Heart right ventricle (tissue), 16 donors: ENCODE results near the gene CYP4B1. TPM values are rescaled to one million over a fixed set of nuclear protein-coding genes. Genes with fewer than 3 reads are reported as not detected.
"Not testable (repeated sequence)": the region's sequence is repeated elsewhere in the genome, so short reads cannot be mapped to it uniquely, and the experiment has no call there.

Source experiments
- ATAC-seq, 8 donors: fragments of 200-7000 bp; cut with Tn5 transposase; one replicate each; pipeline ENCODE4 v1.9.1; 2020; ENCODE audit warnings: mild to moderate bottlenecking in 8 of 8, moderate library complexity in 8 of 8, moderate number of reproducible peaks in 1 of 8
- DNase-seq, 2 donors: peaks; one replicate each; pipeline ENCODE4 v3.0.0-alpha.2; 2020
- H3K27ac ChIP-seq, 10 donors: fragments of 200-600 bp; sonication (generic) in 2 of 10; one replicate each; pipeline versions ENCODE4 v1.5.0 to v1.8.0; 2020 to 2022; ENCODE audit warnings: mild to moderate bottlenecking in 3 of 10
- H3K27me3 ChIP-seq, 7 donors: fragments of 200-600 bp; one replicate each; pipeline ENCODE4 v1.8.0; 2021 to 2022; ENCODE audit warnings: mild to moderate bottlenecking in 2 of 7
- H3K36me3 ChIP-seq, 9 donors: fragments of 200-600 bp; sonication (generic) in 1 of 9; one replicate each; pipeline versions ENCODE4 v1.5.0 to v1.8.0; 2020 to 2022; ENCODE audit warnings: mild to moderate bottlenecking in 2 of 9
- H3K4me1 ChIP-seq, 9 donors: fragments of 200-600 bp; sonication (generic) in 1 of 9; one replicate each; pipeline versions ENCODE4 v1.5.0 to v1.8.0; 2020 to 2022; ENCODE audit warnings: mild to moderate bottlenecking in 4 of 9
- H3K4me3 ChIP-seq, 10 donors: fragments of 200-600 bp; sonication (generic) in 2 of 10; one replicate each; pipeline versions ENCODE4 v1.5.0 to v1.8.0; 2020 to 2022; ENCODE audit warnings: mild to moderate bottlenecking in 7 of 10, moderate library complexity in 2 of 10
- H3K9me3 ChIP-seq, 11 donors: fragments of 200-600 bp in 10 of 11; sonication (generic) in 2 of 11; one replicate each; pipeline versions ENCODE4 v1.5.0 to v1.8.0; 2013 to 2022; ENCODE audit warnings: mild to moderate bottlenecking in 2 of 11, control low read depth in 1 of 11, moderate library complexity in 1 of 11
- CTCF ChIP-seq, 9 donors: fragments of 200-600 bp; sonication (generic) in 2 of 9; IDR thresholded peaks; one replicate each; pipeline versions ENCODE4 v1.5.0 to v1.8.0; 2021 to 2022; ENCODE audit warnings: antibody characterized with exemption in 9 of 9, mild to moderate bottlenecking in 5 of 9, moderate library complexity in 1 of 9
- WGBS, 2 donors: extraction: QIAGEN DNeasy Blood & Tissue Kit; methylation state at CpG; one replicate each; pipeline ENCODE4 v1.1.7; 2013; ENCODE audit warnings: inconsistent platforms in 1 of 2; 5-methylcytosine and 5-hydroxymethylcytosine counted together
- intact Hi-C, 10 donors: fragments of 100-400 bp; cut with DNase I; formaldehyde crosslinking; loops; one replicate each; pipeline versions ENCODE4 v1.11.1 to v1.14.2; 2022
- polyA plus RNA-seq, 2 donors: library from polyadenylated mRNA; stranded (reverse); fragments of 200-250 nt; gene quantifications; one replicate each; pipeline ENCODE4 v1.2.3, GENCODE V29; 2013
- total RNA-seq, 10 donors: library from RNA; stranded (reverse); fragmentation: NEBNext Ultra II Directional in 3 of 10; extraction: Animal tissue kit (Norgen Biotek cat#: 25700) in 3 of 10; gene quantifications; one replicate each; pipeline versions ENCODE4 v1.2.1 to v1.2.4, GENCODE V29; 2021 to 2023
- donor health status: Arrhythmogenic right ventricular cardiomyopathy.
- donor health status: ischemic (EF 13 %, LVEDD 7.1; RV severe dilation, severe dysfunction).
- donor health status: healthy with polysubstance abuse.
- donor health status: DM: no; HTN: yes; CAD: no.
- donor health status: DM: no; HTN: no; CAD: no.
- donor health status: ischemic (EF 25% LVEDD 6.9; RV normal size, moderate dysfunction).
- donor health status: ischemic (EF 25% LVEDD 5.7; RV mildly dilated, moderate dysfunction).
- donor health status: healthy.
- donor health status: DM: yes; HTN: yes; CAD: no.
- donor health status: Ischemic cardiomyopathy.
- donor health status: ischemic (EF 35%, LVEDD 5.7; RV mildly dilated, moderate dysfunction).
- donor health status: nonischemic (EF 11% LVEDD 7.7; RV severe dilation, severe dysfunction).
- donor health status: DM: yes; HTN: yes; CAD: no.
- donor health status: PGD.
- donor health status: ischemic (EF 29% LVEDD 5.4; RV normal size, mild dysfunction).
- donor health status: nonischemic (EF 23%, LVEDD 6.1; RV moderate dilation, normal function).

The CYP4B1 gene
- total and polyA plus RNA-seq, 12 donors, result 0.77 to 33.2 (median 6.3) TPM

- no peak for TF ChIP-seq CTCF (IDR thresholded peaks at IDR 0.05)
- H3K4me3 ChIP-seq, result no peak overlapping the region
- H3K4me1 ChIP-seq, result peaks cover 0 to 21% (median 5%) of the 10 kb centered on the region in 9 donors
- H3K36me3 ChIP-seq, result no peaks in the 10 kb centered on the region
- peak; percentile 27 to 40 for DNase-seq
- no peaks in the 10 kb centered on the region for H3K27me3 ChIP-seq
- H3K9me3 ChIP-seq, result peaks cover 0 to 4% (median 0%) of the 10 kb centered on the region in 11 donors
- peak overlapping the region in 8 of 10 donors; percentile 25 to 66 (median 43) for H3K27ac ChIP-seq
- whole genome bisulfite sequencing, 2 donors, result 49 to 58% methylated on average over 5 of the region's 5 CpGs
- intact Hi-C loops, result no loop called here
- peak in 7 of 8 donors; percentile 72 to 87 (median 79) for ATAC-seq
Observed at GRCh38 chr1:46820560-46821060, 21.8 kb downstream of the CYP4B1 start.

- Histone ChIP-seq H3K4me3 (no peak overlapping the region), H3K27me3 (no peaks in the 10 kb centered on the region), H3K27ac (peak overlapping the region in 3 of 10 donors; percentile 28 to 60 (median 35)), H3K36me3 (no peaks in the 10 kb centered on the region), H3K4me1 (peaks cover 0 to 21% (median 5%) of the 10 kb centered on the region in 9 donors), H3K9me3 (peaks cover 0 to 11% (median 0%) of the 10 kb centered on the region in 11 donors)
- WGBS, 2 donors, result 78 to 88% methylated on average over 3 of the region's 3 CpGs
- no peak for TF ChIP-seq CTCF (IDR thresholded peaks at IDR 0.05)
- peak in 1 of 8 donors; percentile 8 for ATAC-seq
- no peak for DNase-seq
- intact Hi-C loops, result no loop called here
Observed at GRCh38 chr1:46822248-46822826, 23.5 kb downstream of the CYP4B1 start.

- intact Hi-C loops, result no loop called here
- TF ChIP-seq CTCF (IDR thresholded peaks at IDR 0.05), result no peak
- Histone ChIP-seq H3K36me3 (no peaks in the 10 kb centered on the region), H3K9me3 (peaks cover 0 to 11% (median 0%) of the 10 kb centered on the region in 11 donors), H3K4me3 (no peak overlapping the region), H3K4me1 (peaks cover 0 to 21% (median 5%) of the 10 kb centered on the region in 9 donors), H3K27ac (peak overlapping the region in 5 of 10 donors; percentile 6 to 60 (median 35)), H3K27me3 (no peaks in the 10 kb centered on the region)
- DNase-seq (no peak), ATAC-seq (no peak)
- 39 to 41% methylated on average over 2 of the region's 2 CpGs for WGBS, 2 donors
Observed at GRCh38 chr1:46823151-46823550, 24.3 kb downstream of the CYP4B1 start.

- not testable (repeated sequence) for ATAC-seq
Observed at GRCh38 chr1:46826892-46827291, 28.0 kb downstream of the CYP4B1 start.

More at GRCh38 chr1:46826892-46827291, 28.0 kb downstream of the CYP4B1 start:
- H3K27ac ChIP-seq, H3K27me3 ChIP-seq, H3K4me3 ChIP-seq, intact Hi-C loops, H3K36me3 ChIP-seq, DNase-seq: not testable (repeated sequence)
- WGBS, 2 donors, result 72 to 78% methylated on average over 2 of the region's 2 CpGs
- Histone ChIP-seq H3K9me3 (peaks cover 0 to 11% (median 0%) of the 10 kb centered on the region in 11 donors), H3K4me1 (peaks cover 0 to 13% (median 5%) of the 10 kb centered on the region in 9 donors)
